ENCODE results near the gene ARHGEF11. TPM values are rescaled to one million over a fixed set of nuclear protein-coding genes. Genes with fewer than 3 reads are reported as not detected.

Gene ARHGEF11
- total RNA-seq, 1 donor from 2014 or later: 29.1 TPM

DNA sequence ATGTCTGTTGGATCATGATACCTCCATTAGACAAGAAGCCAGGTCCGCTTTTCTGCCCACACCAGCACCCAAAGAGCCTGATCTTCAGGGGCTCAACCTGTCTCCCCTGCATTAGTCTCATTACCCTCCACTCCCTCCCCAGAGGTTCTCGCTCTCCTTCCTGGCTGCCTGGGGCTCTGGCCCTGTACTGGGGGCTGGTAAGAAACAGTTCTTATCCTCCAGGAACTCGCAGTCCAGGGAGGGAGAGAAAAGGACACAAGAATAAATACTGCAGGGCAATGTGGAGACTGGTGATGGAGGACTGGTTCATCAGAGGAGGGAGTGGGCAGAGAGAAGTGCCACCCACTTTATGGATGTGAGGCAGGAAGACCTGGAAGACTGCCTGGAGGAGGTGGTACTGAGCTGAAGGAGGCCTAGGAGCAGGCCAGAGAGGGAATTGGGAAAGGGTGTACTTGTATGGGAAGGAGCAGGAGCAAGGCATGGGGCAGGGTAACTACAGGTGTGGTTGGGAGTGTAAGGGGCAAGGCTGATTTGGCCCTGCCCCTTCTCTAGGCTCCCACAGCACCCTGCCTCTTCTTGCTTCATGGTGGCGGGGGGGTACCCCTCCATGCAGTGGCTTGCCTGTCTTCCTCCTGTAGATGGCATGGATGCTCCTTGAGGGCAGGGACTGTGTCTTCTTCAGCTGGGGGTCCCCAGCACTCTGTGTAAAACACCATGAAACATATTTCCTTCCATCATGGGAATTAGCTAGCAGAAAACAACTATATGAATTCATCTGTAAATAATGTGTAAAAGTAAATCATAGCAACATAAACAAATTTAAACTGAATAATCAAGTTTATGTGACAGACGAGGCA lies 120.2 kb downstream of the ARHGEF11 start:
- Histone ChIP-seq H3K4me3 (no peak overlapping the region), H3K27ac (replicated peaks) (no peak overlapping the region), H3K27me3 (ENCODE audit: low read depth) (peaks cover 91% of the 10 kb centered on the region), H3K9me3 (replicated peaks) (no peaks in the 10 kb centered on the region), H3K36me3 (no peaks in the 10 kb centered on the region), H3K4me1 (peaks cover 32% of the 10 kb centered on the region)
- intact Hi-C loops (cut with micrococcal nuclease): no loop called here
- DNase-seq: no peak
- TF ChIP-seq, protein P1, sequence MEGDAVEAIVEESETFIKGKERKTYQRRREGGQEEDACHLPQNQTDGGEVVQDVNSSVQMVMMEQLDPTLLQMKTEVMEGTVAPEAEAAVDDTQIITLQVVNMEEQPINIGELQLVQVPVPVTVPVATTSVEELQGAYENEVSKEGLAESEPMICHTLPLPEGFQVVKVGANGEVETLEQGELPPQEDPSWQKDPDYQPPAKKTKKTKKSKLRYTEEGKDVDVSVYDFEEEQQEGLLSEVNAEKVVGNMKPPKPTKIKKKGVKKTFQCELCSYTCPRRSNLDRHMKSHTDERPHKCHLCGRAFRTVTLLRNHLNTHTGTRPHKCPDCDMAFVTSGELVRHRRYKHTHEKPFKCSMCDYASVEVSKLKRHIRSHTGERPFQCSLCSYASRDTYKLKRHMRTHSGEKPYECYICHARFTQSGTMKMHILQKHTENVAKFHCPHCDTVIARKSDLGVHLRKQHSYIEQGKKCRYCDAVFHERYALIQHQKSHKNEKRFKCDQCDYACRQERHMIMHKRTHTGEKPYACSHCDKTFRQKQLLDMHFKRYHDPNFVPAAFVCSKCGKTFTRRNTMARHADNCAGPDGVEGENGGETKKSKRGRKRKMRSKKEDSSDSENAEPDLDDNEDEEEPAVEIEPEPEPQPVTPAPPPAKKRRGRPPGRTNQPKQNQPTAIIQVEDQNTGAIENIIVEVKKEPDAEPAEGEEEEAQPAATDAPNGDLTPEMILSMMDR (IDR thresholded peaks at IDR 0.05; ENCODE audit: borderline replicate concordance): no peak

DNA sequence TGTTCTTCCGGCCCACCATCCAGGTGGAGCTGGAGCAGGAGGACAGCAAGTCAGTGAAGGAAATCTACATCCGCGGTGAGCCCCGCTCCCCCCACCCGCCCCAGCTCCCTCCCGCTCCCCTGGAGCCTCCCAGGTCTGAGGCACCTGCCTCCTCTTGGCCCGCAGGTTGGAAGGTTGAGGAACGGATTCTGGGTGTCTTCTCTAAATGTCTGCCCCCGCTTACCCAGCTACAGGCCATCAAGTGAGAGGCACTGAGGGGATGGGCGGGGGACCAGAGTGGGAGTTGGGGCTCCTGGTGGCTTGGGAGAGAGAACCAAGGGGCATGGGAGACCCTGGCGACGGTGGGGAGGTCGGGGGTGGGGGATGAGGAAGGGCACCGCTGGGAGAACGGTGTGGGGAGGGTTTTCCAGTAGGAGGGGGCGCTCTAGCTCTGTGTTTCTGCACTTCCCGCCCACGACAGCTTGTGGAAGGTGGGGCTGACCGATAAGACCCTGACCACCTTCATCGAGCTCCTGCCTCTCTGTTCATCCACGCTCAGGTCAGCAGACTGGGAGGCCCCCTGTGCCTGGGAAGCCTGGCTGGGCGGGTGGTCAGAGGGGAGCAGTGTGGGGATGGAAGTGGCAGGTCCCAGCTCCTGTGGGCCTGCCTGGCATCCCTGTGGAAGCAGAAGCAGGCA lies 120.9 kb downstream of the ARHGEF11 start:
- Histone ChIP-seq H3K27me3 (ENCODE audit: low read depth) (peaks cover 98% of the 10 kb centered on the region), H3K4me3 (no peak overlapping the region), H3K4me1 (peaks cover 39% of the 10 kb centered on the region), H3K9me3 (replicated peaks) (no peaks in the 10 kb centered on the region), H3K27ac (replicated peaks) (no peak overlapping the region), H3K36me3 (no peaks in the 10 kb centered on the region)
- TF ChIP-seq, protein P1 (IDR thresholded peaks at IDR 0.05; ENCODE audit: borderline replicate concordance): no peak
- intact Hi-C loops (cut with micrococcal nuclease): no loop called here
- DNase-seq: no peak

DNA sequence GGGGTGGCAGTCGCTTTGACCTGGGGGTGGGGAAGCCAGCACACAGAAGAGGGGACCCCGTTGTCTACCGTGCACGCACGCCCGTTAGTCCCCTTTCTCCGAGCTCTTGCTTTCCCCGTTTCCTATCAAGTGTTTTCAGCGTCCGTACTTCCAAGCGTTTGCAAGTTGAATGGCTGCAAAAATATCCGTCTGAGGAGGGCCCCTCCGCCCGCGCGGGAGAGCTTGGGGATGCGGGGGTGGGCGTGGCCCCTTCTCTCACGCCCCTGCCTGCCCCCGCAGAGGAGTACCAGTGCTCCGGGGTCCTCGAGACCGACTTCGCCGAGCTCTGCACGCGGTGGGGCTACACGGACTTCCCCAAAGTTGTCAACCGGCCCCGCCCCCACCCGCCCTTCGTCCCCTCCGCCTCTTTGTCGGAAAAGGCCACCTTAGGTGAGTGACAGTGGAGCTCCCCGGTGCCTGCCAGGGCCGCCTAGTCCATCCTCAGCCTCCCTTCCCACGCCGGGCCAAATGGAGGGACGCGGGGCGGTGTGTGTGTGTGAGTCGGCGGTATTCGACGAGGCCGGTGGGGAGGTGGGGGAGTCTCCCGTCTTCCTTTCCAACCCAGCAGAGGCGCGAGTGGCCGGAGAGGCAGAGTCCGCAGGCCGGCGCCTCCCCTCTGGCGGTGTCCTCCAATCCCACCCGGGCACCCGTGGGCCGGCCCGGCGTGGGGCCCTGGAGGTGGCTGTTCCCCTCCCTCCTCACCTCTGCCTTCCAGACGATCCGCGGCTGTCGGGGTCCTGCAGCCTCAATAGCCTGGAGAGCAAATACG lies 121.7 kb downstream of the ARHGEF11 start:
- H3K4me1 ChIP-seq: peaks cover 39% of the 10 kb centered on the region
- H3K27me3 ChIP-seq (ENCODE audit: low read depth): peaks cover 91% of the 10 kb centered on the region
- intact Hi-C loops (cut with micrococcal nuclease): no loop called here
- H3K36me3 ChIP-seq: no peaks in the 10 kb centered on the region
- TF ChIP-seq, protein P1 (IDR thresholded peaks at IDR 0.05; ENCODE audit: borderline replicate concordance): no peak
- no peak for DNase-seq
- peak overlapping the region; percentile 45 for H3K4me3 ChIP-seq
- no peaks in the 10 kb centered on the region for H3K9me3 ChIP-seq (replicated peaks)
- H3K27ac ChIP-seq (replicated peaks): no peak overlapping the region

DNA sequence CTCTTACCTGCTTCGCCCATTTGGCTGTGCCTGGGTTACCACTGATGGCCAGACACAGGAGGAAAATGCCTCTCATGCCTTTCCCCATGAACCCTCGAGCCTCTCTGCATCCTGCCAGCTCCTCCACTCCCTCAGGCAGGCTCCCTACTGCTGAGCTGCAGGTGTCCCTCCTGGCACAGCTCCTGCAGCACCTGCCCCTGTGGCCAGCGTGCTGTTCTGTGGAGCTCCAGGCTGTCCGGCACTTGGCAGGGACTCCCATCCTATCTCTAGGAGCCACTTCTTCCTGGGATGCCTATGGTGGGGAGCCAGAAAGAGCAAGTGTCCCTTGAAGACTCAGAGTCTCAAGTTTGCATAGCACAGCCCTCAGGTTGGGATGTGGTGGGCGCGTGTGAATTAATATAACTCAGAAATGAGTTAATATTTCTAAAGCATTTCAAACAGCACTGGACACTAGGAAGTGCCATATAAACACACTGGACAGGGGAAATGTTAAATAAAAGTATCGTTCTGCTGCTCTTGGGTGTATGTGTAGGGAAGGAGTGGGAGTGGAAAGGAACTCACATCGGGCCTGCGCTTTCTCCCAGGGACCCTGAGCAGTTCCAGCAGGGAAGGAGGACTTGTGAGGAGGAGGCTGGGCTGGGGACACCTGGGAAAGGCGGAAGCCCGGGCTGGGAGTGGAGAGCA lies 122.4 kb downstream of the ARHGEF11 start:
- peaks cover 3% of the 10 kb centered on the region for H3K36me3 ChIP-seq
- H3K27me3 ChIP-seq (ENCODE audit: low read depth): peaks cover 85% of the 10 kb centered on the region
- peaks cover 39% of the 10 kb centered on the region for H3K4me1 ChIP-seq
- intact Hi-C loops (cut with micrococcal nuclease): no loop called here
- peaks cover 3% of the 10 kb centered on the region for H3K9me3 ChIP-seq (replicated peaks)
- DNase-seq: no peak
- TF ChIP-seq, protein P1 (IDR thresholded peaks at IDR 0.05; ENCODE audit: borderline replicate concordance): no peak
- H3K27ac ChIP-seq (replicated peaks): no peak overlapping the region
- H3K4me3 ChIP-seq: peak overlapping the region; percentile 45

DNA sequence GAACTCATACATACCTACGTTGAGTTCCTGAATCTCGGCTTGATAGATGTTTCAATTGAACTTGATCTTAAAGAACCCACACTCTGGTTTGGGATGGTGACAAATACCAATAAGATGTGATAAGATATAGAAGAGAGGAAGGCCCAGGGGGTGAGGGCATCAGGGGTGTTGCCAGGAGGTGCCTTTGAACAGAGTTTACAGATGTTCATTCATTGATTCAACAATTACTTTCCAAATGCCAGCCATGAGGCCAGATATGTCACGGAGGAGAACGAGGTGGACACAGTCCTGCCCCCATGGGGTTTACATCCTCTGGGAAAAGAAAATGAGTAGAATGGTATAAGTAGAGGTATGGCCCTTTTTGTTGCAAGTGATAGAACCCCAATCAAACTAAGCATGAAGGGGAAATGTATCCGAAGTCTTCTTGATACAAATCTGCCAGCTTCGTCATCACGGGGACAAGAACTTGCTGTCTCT lies 124.5 kb downstream of the ARHGEF11 start:
- H3K4me3 ChIP-seq: peak overlapping the region; percentile 44
- DNase-seq: no peak
- peaks cover 10% of the 10 kb centered on the region for H3K9me3 ChIP-seq (replicated peaks)
- H3K27ac ChIP-seq (replicated peaks): no peak overlapping the region
- intact Hi-C loops (cut with micrococcal nuclease): no loop called here
- TF ChIP-seq, protein P1 (IDR thresholded peaks at IDR 0.05; ENCODE audit: borderline replicate concordance): no peak
- H3K4me1 ChIP-seq: peaks cover 29% of the 10 kb centered on the region
- peaks cover 24% of the 10 kb centered on the region for H3K36me3 ChIP-seq
- peaks cover 74% of the 10 kb centered on the region for H3K27me3 ChIP-seq (ENCODE audit: low read depth)
